Activated CD8-positive, alpha-beta memory T cell treated with anti-CD3 and anti-CD28 coated beads, Interleukin-2, amount 50 U/mL, for 1 hour (primary cell): ENCODE measurements around the gene TRIM8.

Source experiments
- DNase-seq: peaks from one replicate; pipeline ENCODE4 v3.0.0-alpha.2; 2020; ENCODE audit errors: extremely low read depth

Gene TRIM8

GRCh38 chr10:102701796-102702195 is 57.5 kb downstream of the TRIM8 start:
- no peak for DNase-seq

DNA sequence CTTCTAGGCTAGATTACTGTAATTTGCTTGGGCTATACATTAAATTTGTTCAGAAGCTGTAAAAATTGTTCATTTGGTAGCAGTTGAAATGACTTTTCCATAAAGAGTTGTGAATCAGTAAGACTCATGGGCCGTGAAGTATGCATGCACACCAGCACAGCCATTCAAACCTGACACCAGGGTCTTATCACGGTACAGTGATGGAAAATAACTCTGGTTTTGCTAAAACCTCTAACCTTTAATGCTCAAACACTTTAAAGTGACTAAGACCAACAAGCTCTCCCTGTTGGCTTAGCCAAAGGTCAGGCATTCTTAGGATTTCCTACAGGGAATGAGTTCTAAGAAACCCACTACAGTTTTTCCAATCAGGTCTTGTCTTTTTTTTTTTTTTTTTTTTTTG is 58.5 kb downstream of the TRIM8 start:
- no peak for DNase-seq

DNA sequence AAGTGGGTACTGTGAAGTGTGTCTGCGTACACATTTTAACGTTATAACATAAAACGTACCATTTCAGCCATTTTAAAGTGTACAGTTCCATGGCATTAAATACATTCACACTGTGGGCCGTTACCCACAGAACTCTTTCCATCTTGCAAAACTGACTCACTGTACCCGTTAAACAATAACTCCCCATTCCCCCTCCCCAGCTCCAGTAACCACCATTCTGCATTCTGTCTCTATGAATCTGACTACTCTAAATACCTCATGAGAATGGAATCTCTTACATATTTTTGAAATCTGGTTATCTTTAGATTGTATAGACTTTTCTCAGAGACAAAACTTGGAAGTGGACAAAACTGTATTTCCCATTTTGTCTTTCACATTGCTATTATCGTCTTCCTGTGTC is 60.6 kb downstream of the TRIM8 start:
- no peak for DNase-seq

DNA sequence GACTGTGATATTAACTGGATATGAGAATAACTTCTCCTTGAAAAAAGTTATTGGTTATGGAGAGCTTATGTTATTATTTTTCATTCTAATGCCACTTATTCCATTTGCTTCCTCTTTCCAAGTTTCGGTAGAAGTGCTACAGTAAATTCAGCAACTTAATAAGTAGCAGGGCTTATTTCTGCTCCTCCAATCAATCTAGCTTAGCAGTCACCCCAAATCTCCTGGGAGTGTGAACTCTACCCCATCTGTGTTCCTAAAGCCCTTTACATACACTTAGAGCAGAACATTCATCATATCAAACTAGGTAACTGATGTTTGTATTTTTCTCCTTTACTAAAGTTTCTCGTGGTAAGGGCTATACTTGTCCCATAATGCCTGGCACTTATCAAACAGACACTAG is 61.3 kb downstream of the TRIM8 start:
- no peak for DNase-seq
